Bronchial epithelial cell (primary cell): Measurements from ENCODE around the gene PMP22. TPM values are rescaled to one million over a fixed set of nuclear protein-coding genes. Genes with fewer than 3 reads are reported as not detected.
A peak's percentile ranks its signal among the peaks of the same experiment; 100 is the strongest.

Experiments
- DNase-seq: peaks from one replicate; pipeline ENCODE4 v3.0.0-alpha.2; 2010; ENCODE audit warnings: low read depth
- FAIRE-seq: peaks from 2 replicates; lab custom pipeline; 2011; peaks lifted over from hg19 to GRCh38; lab: Jason Lieb, UNC
- H3K27me3 ChIP-seq: 2 replicates; pipeline ENCODE4 v1.5.1; 2011; ENCODE audit warnings: low read length; ENCODE audit not compliant: control insufficient read depth, insufficient read depth
- H3K36me3 ChIP-seq: 2 replicates; pipeline ENCODE4 v1.5.1; 2011; ENCODE audit warnings: low read length; ENCODE audit not compliant: control insufficient read depth, insufficient read depth
- H3K4me3 ChIP-seq: 2 replicates; pipeline ENCODE4 v1.5.1; 2011; ENCODE audit warnings: mild to moderate bottlenecking, low read depth, low read length, control low read depth
- total RNA-seq: library from RNA; depleted of rRNA; stranded (reverse); fragments of >200 nt; gene quantifications from 2 replicates; pipeline ENCODE4 v1.2.1, GENCODE V29; 2014
- TF ChIP-seq, protein P1 (sequence below): IDR thresholded peaks from 2 replicates; pipeline ENCODE4 v1.5.1; 2011; ENCODE audit warnings: mild to moderate bottlenecking, moderate library complexity, low read length, control low read depth, inconsistent platforms; ENCODE audit not compliant: insufficient read depth, severe bottlenecking

PMP22 gene
- total RNA-seq, 1 donor from 2014 or later: 2.6 TPM

DNA sequence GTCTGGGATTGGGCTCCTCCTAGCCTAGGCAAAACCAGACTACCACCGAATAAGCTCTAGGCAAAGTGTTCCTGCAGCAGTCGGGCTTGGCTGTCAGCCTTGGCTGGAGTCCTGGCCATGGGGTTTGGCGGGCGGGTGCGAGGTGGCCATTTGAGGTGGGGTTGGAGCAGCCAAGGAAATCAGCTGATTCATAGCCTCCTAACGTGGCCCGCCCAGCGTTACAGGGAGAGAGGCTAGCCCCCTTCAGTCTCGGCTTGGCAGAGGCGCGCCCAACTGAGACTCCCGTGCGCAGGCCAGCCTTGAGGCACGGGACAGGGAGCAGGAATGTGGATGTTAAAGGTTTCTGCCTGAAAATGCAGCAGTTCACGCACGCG lies 1.9 kb downstream of the PMP22 start:
- no peak overlapping the region for H3K4me3 ChIP-seq
- TF ChIP-seq, protein P1, sequence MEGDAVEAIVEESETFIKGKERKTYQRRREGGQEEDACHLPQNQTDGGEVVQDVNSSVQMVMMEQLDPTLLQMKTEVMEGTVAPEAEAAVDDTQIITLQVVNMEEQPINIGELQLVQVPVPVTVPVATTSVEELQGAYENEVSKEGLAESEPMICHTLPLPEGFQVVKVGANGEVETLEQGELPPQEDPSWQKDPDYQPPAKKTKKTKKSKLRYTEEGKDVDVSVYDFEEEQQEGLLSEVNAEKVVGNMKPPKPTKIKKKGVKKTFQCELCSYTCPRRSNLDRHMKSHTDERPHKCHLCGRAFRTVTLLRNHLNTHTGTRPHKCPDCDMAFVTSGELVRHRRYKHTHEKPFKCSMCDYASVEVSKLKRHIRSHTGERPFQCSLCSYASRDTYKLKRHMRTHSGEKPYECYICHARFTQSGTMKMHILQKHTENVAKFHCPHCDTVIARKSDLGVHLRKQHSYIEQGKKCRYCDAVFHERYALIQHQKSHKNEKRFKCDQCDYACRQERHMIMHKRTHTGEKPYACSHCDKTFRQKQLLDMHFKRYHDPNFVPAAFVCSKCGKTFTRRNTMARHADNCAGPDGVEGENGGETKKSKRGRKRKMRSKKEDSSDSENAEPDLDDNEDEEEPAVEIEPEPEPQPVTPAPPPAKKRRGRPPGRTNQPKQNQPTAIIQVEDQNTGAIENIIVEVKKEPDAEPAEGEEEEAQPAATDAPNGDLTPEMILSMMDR: no peak
- H3K27me3 ChIP-seq: peaks cover 22% of the 10 kb centered on the region
- no peak for FAIRE-seq
- DNase-seq: no peak
- no peaks in the 10 kb centered on the region for H3K36me3 ChIP-seq

DNA sequence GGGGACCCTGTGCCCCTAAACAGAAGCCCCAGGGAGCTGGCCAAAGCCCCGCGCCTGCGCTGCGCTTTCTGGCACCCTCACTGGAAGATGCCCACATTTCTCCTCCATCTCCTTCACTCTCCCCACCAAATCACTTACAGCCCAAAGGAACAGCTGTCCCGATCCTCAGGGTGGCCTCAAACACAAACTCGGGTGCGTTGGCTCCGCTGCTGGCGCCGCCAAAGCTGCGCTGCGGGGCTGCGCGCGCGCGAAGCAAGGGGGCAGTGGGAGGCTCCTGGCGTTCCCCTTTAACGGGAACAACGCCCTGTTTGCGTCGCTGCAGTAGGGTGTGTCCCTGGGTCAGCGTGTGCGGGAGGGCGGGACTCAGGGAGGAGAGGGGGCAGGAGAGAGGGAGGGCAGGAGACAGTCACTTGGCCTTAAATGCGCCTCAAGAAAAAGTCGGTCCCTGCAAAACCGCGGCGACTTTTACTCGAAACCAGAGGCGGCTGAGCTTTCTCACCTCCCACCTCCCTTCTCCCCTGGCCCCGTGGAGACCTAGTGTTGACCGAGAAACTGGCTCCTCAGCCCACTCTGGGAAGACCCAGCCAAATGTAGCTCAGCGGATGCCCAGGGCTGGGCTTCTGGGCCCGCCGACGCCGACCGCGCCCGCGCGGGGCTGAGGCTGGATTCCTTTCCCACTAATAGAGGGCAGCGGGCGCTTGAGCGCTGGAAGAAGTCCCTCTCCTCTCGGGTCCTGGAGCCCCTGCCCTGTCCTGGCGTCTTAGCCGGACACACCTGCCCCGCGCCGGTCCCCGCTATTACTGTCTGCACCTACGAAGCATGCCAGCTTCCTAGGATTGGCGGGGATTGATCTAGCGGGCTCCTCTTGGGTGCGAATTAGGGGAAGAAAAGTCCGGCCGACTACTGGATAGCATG lies 2.6 kb downstream of the PMP22 start:
- peaks cover 22% of the 10 kb centered on the region for H3K27me3 ChIP-seq
- TF ChIP-seq, protein P1: no peak
- H3K4me3 ChIP-seq: no peak overlapping the region
- peak; percentile 20 for DNase-seq
- no peak for FAIRE-seq
- H3K36me3 ChIP-seq: no peaks in the 10 kb centered on the region

DNA sequence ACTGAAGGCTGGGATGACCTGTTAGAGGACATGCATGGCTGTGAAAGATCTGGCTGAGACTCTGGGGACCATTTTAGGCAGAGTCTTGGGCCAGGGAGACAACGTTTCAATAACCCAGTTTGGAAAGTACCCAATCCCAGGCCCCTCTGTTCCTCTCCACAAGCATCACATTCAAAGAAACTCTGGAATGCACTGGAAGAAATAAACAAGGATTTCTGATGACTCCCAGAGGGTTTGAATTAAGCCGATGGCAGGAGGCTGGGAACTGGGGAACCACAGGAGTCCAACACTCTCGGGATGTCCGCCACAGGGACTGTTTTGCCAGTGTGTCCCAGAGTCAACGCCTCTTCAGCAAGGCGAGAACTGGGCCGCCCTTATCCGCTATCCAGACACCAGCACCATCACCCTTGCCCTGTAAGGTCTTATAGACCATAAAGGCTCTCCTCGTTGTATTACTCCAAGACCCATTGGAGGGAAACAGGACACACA lies 3.3 kb downstream of the PMP22 start:
- Histone ChIP-seq H3K36me3 (no peaks in the 10 kb centered on the region), H3K27me3 (peaks cover 22% of the 10 kb centered on the region), H3K4me3 (no peak overlapping the region)
- FAIRE-seq (no peak), DNase-seq (no peak)
- TF ChIP-seq, protein P1: no peak

DNA sequence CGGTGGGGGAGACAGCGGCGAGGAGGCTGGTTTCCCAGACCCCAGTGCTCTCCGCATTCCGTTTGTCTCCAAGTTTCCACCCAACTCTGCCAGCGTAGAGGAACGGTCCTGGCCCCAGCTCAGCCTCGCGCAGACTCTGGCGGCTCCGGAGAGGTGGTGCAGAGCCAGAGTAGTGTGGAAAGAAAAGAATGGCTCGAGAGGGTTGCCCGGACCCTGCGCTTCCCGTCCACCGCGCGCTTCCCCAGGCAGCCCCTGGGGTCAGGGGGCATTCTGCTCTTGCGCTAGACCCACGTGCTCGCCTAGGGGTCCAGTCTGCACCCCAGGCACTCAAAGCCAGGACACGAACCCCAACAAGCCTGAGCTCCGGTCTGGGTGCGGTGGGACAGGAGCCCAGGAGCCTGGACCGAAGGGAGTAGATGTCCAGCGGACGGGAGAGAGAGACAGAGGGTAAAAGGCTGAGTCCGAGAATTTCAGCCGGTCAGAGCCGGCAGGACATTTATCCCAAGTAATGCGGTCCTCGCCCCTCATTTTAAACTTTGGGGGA lies 3.8 kb downstream of the PMP22 start:
- TF ChIP-seq, protein P1: no peak
- H3K36me3 ChIP-seq: no peaks in the 10 kb centered on the region
- peaks cover 22% of the 10 kb centered on the region for H3K27me3 ChIP-seq
- DNase-seq (no peak), FAIRE-seq (no peak)
- H3K4me3 ChIP-seq: no peak overlapping the region

DNA sequence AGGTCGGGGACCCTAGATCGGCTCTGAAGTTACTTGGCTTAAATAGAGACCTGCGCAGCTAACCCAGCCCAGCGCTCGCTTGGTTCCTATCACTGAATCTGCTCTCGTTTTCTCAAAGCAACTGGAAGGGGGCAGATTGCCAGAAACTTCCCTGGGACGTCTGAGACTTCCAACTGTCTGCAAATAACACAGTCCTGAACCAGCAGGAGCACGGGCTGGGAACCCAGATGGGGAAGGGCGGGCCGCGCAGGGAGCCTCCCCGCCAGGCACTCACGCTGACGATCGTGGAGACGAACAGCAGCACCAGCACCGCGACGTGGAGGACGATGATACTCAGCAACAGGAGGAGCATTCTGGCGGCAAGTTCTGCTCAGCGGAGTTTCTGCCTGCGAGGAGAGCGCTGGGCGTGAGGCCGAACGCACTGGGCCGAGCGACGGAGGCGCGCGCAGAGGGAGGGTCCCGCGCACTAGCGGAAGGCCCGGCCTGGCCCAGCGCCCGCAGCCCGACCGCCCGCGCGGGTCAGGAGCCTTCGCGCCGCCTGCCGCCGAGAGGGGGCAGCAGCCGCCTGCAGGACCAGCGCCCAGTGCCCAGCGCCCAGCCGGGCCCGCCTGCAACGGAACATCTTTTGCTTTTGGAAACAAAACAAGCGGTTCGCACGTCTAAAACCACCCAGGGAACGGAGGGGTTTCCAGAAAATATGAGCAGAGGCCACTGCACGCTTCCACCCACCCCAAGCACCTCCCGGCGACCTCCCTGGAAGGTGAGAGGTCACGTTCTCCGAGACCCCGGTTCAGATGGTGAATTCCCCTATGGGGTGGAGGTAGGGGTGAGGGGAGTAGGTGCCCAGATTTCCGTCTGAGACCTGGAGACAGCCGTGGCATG lies 4.5 kb downstream of the PMP22 start:
- TF ChIP-seq, protein P1: peak; percentile 74
- DNase-seq (peak; percentile 24), FAIRE-seq (no peak)
- Histone ChIP-seq H3K27me3 (peaks cover 22% of the 10 kb centered on the region), H3K4me3 (peak overlapping the region; percentile 40), H3K36me3 (no peaks in the 10 kb centered on the region)
